Esophagus muscularis mucosa (tissue), 4 donors: ENCODE data around the gene IL17REL.

Experiments
- CTCF ChIP-seq, 3 experiments: fragments of 200-600 bp in 2 of 3; fragments of 450-650 bp in 1 of 3; sonication (generic) in 2 of 3; IDR thresholded peaks; one replicate each; pipeline ENCODE4 v1.5.1; 2017 to 2019; ENCODE audit warnings: antibody characterized with exemption in 3 of 3, mild to moderate bottlenecking in 2 of 3, moderate library complexity in 1 of 3
- EP300 ChIP-seq: sonication (generic); formaldehyde crosslinking; IDR thresholded peaks from one replicate; pipeline ENCODE4 v1.6.1; 2017; ENCODE audit warnings: antibody characterized with exemption
- POLR2A ChIP-seq: fragments of 450-650 bp; IDR thresholded peaks from one replicate; pipeline ENCODE4 v1.6.1; 2017; ENCODE audit warnings: antibody characterized with exemption, moderate library complexity, mild to moderate bottlenecking, low read depth
- POLR2AphosphoS5 ChIP-seq, 2 donors: sonication (generic); formaldehyde crosslinking; IDR thresholded peaks; one replicate each; pipeline ENCODE4 v1.6.1; 2017; ENCODE audit warnings: antibody characterized with exemption in 2 of 2

GRCh38 chr22:50014053-50014501 lies 1.5 kb upstream of the IL17REL start:
- TF ChIP-seq CTCF (IDR thresholded peaks at IDR 0.05) (no peak), POLR2A (no peak), EP300 (no peak), POLR2AphosphoS5 (IDR thresholded peaks at IDR 0.05) (no peak)
